Left hindlimb (tissue), 1 donor: Measurements from ENCODE around the gene ZNF506.
"Not testable (repeated sequence)": the region's sequence is repeated elsewhere in the genome, so short reads cannot be mapped to it uniquely, and the experiment has no call there.

Experiments
- DNase-seq: peaks from one replicate; pipeline ENCODE4 v3.0.0-alpha.2; 2018

Gene ZNF506

DNA sequence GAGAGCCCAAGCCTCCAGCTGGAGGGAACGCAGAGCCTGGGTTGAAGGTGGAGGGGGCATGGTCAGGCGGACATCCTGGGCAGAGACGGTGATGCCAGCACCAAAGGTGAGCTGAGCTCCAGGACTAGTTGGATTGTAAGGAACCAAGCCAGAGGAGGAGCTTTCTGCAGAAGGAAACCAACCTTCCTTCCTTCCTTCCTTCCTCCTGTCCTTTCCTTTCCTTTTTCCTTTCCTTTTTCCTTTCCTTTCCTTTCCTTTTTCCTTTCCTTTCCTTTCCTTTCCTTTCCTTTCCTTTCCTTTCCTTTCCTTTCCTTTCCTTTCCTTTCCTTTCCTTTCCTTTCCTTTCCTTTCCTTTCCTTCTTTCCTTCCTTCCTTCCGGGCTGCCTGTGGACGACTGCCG lies 77.6 kb downstream of the ZNF506 start:
- not testable (repeated sequence) for DNase-seq

DNA sequence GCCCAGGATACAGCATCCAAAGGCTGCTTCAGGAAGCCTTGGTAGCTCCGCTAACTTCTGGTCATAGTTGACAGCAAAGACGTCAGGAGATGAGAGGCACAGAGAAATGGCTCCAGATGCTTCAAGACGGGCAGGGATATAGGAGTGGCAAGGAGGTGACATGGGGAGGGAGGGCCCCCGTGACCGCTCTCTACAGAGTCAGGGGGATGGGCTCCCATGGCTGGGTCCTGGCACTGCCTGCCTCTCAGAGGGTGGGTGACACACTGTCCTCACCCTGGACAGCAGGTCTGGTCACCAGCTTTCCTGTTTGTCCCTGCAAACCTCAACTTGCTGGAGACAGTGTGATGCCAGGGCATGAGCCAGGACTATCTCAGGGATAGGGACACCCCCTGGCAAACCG lies 78.4 kb downstream of the ZNF506 start:
- no peak for DNase-seq

DNA sequence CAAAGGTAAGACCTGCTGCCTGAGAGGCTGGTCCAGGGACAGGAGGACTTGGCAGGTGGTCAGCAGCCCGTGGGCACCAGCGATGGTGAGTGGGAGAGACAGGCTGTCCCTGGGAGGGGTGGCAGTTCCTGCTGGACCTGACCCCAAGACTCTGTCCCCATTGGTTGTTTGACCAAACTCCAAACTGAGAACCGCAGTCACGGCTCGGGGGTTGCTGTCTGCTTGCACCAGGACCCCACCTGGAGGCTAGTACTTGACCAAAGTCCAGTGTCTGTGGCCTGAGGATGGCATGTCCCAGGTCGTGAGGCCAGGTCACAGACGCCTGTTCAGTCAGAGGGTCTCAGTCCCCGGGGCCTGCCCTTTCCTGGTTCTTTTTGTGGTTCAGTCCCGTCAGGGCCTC lies 78.8 kb downstream of the ZNF506 start:
- DNase-seq: no peak
